Gastroesophageal sphincter (tissue), 4 donors: Measurements from ENCODE around the gene PTPRN2. TPM values are rescaled to one million over a fixed set of nuclear protein-coding genes. Genes with fewer than 3 reads are reported as not detected.

ENCODE experiments used
- ATAC-seq: fragments of 150-250 bp; one replicate; pipeline ENCODE4 v1.9.1; 2016; ENCODE audit warnings: mild to moderate bottlenecking, moderate library complexity
- H3K27ac ChIP-seq, 4 donors: fragments of 200-600 bp; sonication (generic) in 3 of 4; 1 replicate in 3 of 4; 2 replicates in 1 of 4; pipeline ENCODE4 v1.5.1; 2016 to 2019
- H3K27me3 ChIP-seq: fragments of 200-600 bp; sonication (generic); one replicate; pipeline ENCODE4 v1.5.1; 2019
- H3K36me3 ChIP-seq, 2 donors: fragments of 200-600 bp; sonication (generic); one replicate each; pipeline ENCODE4 v1.5.1; 2019; ENCODE audit warnings: control low read depth in 1 of 2
- H3K4me1 ChIP-seq, 3 donors: fragments of 200-600 bp; sonication (generic); 1 replicate in 2 of 3; 2 replicates in 1 of 3; pipeline ENCODE4 v1.5.1; 2016 to 2019; ENCODE audit warnings: control low read depth in 2 of 3
- H3K4me3 ChIP-seq, 2 donors: fragments of 200-600 bp; sonication (generic); one replicate each; pipeline ENCODE4 v1.5.1; 2019; ENCODE audit warnings: mild to moderate bottlenecking in 1 of 2, moderate library complexity in 1 of 2
- H3K9me3 ChIP-seq, 3 donors: fragments of 200-600 bp; sonication (generic); one replicate each; pipeline ENCODE4 v1.5.1; 2017 to 2019; ENCODE audit warnings: control low read depth in 2 of 3
- EP300 ChIP-seq: sonication (generic); formaldehyde crosslinking; IDR thresholded peaks from one replicate; pipeline ENCODE4 v1.6.1; 2017; ENCODE audit warnings: antibody characterized with exemption, mild to moderate bottlenecking
- POLR2A ChIP-seq, 2 donors: fragments of 450-650 bp; IDR thresholded peaks; one replicate each; pipeline ENCODE4 v1.6.1; 2017; ENCODE audit warnings: antibody characterized with exemption in 2 of 2, mild to moderate bottlenecking in 2 of 2, moderate library complexity in 1 of 2
- POLR2AphosphoS5 ChIP-seq: sonication (generic); formaldehyde crosslinking; IDR thresholded peaks from one replicate; pipeline ENCODE4 v1.6.1; 2017; ENCODE audit warnings: antibody characterized with exemption
- WGBS, 2 donors: methylation state at CpG; one replicate each; pipeline ENCODE4 v1.1.5; 2018; ENCODE audit warnings: low coverage in 1 of 2; 5-methylcytosine and 5-hydroxymethylcytosine counted together
- total RNA-seq, 4 donors: library from RNA; depleted of rRNA; stranded (reverse); fragments of >200 nt; gene quantifications; one replicate each; pipeline ENCODE4 v1.1.0, GENCODE V29; 2016
- TF ChIP-seq, protein P1 (sequence below), 4 experiments: fragments of 200-600 bp in 2 of 4; fragments of 450-650 bp in 2 of 4; sonication (generic) in 1 of 4; IDR thresholded peaks; one replicate each; pipeline ENCODE4 v1.5.1; 2017 to 2019; ENCODE audit warnings: antibody characterized with exemption in 4 of 4, mild to moderate bottlenecking in 2 of 4, moderate library complexity in 2 of 4

PTPRN2 gene
- total RNA-seq, 4 donors from 2014 or later: 1.7 to 4.7 (median 3.3) TPM

DNA sequence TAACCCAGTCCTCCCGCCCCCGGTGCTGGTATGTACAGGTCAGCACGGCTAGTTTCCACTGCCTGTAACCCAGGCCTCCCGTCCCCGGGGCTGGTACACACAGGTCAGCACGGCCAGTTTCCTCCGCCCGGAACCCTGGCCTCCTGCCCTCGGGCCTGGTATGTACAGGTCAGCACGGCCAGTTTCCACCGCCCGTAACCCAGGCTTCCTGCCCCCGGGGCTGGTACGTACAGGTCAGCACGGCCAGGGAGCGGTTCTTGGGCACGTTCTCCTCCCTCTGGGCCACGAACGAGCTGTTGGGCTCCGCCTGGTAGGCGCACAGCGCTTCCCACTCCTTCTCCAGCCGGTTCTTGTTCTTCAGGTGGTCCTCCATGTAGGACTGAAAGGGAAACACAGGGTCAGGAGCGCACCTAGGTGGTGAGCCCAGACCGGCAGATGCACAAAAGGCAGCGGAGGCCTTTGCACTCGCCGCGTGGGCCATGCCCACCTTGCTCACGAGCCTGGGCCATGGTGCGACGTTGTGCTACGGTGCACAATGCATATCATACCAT lies 966.4 kb downstream of the PTPRN2 start:
- ATAC-seq: no peak
- H3K9me3 ChIP-seq: no peaks in the 10 kb centered on the region
- H3K27me3 ChIP-seq: peaks cover 9% of the 10 kb centered on the region
- no peaks in the 10 kb centered on the region for H3K4me1 ChIP-seq
- no peaks in the 10 kb centered on the region for H3K36me3 ChIP-seq
- no peak overlapping the region for H3K27ac ChIP-seq
- no peak overlapping the region for H3K4me3 ChIP-seq
- TF ChIP-seq EP300: no peak
- WGBS, 2 donors: 90 to 97% methylated on average over 5 to 12 of the region's 33 CpGs

DNA sequence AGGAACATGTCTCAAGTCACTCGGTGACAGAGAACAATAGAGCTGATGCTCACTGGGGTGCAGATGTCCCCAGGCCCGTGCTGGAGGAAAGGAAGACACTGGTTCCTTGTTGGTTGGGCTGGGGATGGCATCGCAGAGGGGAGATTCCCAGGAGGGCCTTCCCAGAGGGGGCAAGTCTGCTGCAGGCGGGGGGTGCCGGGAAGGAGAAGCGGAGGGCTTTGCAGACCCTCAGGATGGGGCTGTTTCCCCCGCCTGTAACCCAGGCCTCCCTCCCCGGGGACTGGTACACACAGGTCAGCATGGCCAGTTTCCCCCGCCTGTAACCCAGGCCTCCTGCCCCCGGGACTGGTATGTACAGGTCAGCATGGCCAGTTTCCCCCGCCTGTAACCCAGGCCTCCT lies 967.0 kb downstream of the PTPRN2 start:
- Histone ChIP-seq H3K36me3 (no peaks in the 10 kb centered on the region), H3K9me3 (no peaks in the 10 kb centered on the region), H3K4me1 (no peaks in the 10 kb centered on the region), H3K27ac (no peak overlapping the region), H3K27me3 (peaks cover 9% of the 10 kb centered on the region), H3K4me3 (no peak overlapping the region)
- no peak for ATAC-seq
- 62% methylated on average over 5 of the region's 11 CpGs; no CpG with 5 or more reads in 1 of the 2 donors for WGBS, 2 donors
- no peak for TF ChIP-seq EP300
- no peak for TF ChIP-seq POLR2A (IDR thresholded peaks at IDR 0.05)
- TF ChIP-seq POLR2AphosphoS5: no peak
- TF ChIP-seq, protein P1, sequence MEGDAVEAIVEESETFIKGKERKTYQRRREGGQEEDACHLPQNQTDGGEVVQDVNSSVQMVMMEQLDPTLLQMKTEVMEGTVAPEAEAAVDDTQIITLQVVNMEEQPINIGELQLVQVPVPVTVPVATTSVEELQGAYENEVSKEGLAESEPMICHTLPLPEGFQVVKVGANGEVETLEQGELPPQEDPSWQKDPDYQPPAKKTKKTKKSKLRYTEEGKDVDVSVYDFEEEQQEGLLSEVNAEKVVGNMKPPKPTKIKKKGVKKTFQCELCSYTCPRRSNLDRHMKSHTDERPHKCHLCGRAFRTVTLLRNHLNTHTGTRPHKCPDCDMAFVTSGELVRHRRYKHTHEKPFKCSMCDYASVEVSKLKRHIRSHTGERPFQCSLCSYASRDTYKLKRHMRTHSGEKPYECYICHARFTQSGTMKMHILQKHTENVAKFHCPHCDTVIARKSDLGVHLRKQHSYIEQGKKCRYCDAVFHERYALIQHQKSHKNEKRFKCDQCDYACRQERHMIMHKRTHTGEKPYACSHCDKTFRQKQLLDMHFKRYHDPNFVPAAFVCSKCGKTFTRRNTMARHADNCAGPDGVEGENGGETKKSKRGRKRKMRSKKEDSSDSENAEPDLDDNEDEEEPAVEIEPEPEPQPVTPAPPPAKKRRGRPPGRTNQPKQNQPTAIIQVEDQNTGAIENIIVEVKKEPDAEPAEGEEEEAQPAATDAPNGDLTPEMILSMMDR (IDR thresholded peaks at IDR 0.05): no peak

DNA sequence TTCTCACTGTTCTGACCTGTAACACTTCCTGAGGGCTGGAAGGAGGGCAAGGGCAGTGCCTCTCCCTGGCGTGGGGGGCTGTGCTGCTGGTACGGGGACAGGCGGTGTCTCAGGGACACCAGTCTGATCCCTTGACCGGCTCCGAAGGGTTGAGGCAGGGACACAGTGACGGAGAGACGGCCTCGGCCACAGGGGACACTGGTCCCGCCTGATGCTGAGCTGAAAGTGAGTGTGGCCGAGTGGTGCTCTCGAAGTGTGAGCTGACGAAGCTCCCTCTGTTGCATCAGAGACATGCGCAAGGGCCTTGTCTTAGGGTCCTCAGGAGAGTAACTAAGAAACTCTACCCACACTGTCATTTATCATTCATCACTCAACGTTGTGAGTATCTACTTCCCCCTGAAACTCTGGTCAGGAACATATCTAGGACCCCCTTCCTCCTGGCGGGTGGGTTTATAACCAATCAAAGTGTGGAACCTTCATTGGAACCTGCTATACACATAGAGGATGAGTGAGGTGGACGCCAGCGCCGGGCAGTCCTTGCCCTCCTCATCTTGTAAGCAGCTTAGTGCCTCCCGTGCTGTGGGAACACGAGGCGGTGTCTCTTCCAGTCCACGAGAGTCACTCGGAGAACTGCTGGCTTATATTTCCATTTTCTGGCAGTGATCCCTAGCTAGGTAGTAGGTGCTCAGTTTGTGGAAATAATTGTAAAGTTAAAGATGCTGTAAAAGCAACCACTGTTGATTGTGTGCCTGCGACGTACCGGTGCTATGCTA lies 967.7 kb downstream of the PTPRN2 start:
- H3K27me3 ChIP-seq: peaks cover 13% of the 10 kb centered on the region
- ATAC-seq: no peak
- H3K9me3 ChIP-seq: no peaks in the 10 kb centered on the region
- WGBS, 2 donors: 80 to 84% methylated on average over 10 to 11 of the region's 26 CpGs
- no peak for TF ChIP-seq POLR2A (IDR thresholded peaks at IDR 0.05)
- TF ChIP-seq POLR2AphosphoS5: no peak
- TF ChIP-seq EP300: no peak
- TF ChIP-seq, protein P1 (IDR thresholded peaks at IDR 0.05): no peak
- H3K4me3 ChIP-seq: no peak overlapping the region
- no peak overlapping the region for H3K27ac ChIP-seq
- H3K4me1 ChIP-seq: no peaks in the 10 kb centered on the region
- H3K36me3 ChIP-seq: no peaks in the 10 kb centered on the region

DNA sequence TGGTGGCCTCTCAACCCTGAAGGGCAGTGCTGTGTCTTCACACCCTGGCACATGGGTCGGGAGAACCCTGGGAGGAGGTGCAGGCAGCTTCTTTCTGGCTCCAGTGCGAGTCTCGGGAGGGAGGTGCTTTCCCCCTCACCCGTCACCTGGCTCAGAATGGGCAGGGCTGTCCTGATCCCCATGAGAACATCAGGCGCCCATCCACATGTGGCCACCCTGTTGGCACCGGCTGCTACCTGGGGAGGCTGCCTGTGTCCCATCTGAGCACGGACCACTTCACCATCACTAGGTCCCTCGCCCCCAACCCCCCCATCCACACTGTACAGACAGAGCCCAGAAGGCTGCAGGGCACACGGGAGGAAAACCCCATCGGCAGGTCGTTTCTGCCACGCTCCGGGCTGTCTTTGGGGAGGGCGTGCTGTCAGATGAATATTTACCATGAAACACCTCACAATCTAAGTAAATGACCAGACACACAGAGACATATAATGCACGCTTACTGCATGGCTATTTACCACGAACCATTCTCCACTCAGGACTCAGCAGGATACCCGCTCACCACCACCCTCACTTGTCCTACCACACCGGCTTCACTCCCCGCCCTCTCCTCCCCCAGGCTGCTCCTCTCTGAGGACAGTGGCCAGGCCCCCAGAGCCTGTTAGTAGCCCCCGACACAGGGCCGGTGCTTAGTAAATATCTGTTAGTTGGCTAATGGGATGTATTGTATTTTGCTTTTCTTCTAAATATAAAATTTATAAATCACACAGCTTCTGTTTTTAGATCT lies 968.6 kb downstream of the PTPRN2 start:
- Histone ChIP-seq H3K27ac (no peak overlapping the region), H3K27me3 (peaks cover 22% of the 10 kb centered on the region)
- 85% methylated on average over 8 of the region's 21 CpGs; no CpG with 5 or more reads in 1 of the 2 donors for WGBS, 2 donors

More for the DNA sequence above, 968.6 kb downstream of the PTPRN2 start:
- Histone ChIP-seq H3K36me3 (no peaks in the 10 kb centered on the region), H3K9me3 (no peaks in the 10 kb centered on the region), H3K4me3 (no peak overlapping the region), H3K4me1 (no peaks in the 10 kb centered on the region)
- ATAC-seq: no peak
- no peak for TF ChIP-seq POLR2A (IDR thresholded peaks at IDR 0.05)
- TF ChIP-seq POLR2AphosphoS5: no peak
- TF ChIP-seq, protein P1 (IDR thresholded peaks at IDR 0.05): no peak
- no peak for TF ChIP-seq EP300
